HG02970 (cell line): ENCODE data around the gene IL10RB.
"Not testable (repeated sequence)": the region's sequence is repeated elsewhere in the genome, so short reads cannot be mapped to it uniquely, and the experiment has no call there.

Experiments
- ATAC-seq: cut with Tn5 transposase; IDR thresholded peaks from one replicate; pipeline ENCODE4 v1.9.1; 2021; ENCODE audit warnings: mild to moderate bottlenecking, moderate library complexity, moderate number of reproducible peaks; ENCODE audit not compliant: unreplicated experiment, low FRiP score

The IL10RB gene

DNA sequence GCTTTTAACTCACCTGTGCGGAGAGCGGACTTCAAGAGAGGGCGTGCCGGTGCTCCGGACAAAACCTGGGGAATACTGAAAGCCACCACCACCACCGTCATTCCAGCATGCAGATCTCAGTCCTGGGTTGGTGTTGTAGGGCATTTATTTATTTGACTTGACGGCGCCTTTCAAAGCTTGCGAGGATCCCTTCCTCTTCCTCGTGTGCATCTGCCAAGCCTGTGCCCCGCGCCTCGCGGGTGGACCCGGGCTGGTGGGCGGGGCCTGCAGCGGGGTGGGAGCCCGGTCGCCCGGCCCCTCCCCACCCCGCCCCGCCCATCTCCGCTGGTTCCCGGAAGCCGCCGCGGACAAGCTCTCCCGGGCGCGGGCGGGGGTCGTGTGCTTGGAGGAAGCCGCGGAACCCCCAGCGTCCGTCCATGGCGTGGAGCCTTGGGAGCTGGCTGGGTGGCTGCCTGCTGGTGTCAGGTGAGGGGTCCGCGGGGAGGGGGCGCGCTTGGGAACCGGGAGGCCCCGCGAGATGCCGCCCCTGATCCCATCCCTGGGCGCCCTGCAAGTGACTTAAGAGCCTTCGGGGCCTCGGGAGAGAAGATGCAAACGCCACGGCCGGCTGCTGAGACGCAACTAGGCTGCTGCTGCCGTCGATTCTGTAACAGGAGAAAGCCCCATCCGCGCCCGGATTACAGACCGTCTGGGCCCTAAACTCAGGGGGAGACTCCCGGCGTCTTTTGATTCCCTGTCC, at the start of gene IL10RB:
Gene IL10RB, plus strand, starts transcription at position 318 of the 739 bp plus-strand sequence. Its CDS starts 99 bp downstream, at position 417.
- no peak for ATAC-seq

DNA sequence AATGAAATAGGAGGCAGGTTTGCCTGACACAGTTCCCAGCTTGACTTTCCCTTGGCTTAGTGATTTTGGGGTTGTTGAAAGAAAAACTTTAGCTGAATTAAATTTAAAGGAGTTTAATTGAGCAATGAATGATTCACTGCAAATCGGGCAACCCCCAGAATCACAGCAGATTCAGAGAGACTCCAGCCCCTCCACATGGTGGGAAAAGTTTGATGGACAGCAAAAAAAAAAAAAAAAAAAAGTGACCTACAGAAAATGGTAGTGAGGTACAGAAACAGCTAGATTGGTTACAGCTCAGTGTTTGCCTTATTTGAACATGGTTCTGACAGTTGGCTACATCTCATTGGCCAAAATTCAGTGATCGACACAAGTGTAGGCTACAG, 49.0 kb upstream of the IL10RB start:
- ATAC-seq, result no peak

DNA sequence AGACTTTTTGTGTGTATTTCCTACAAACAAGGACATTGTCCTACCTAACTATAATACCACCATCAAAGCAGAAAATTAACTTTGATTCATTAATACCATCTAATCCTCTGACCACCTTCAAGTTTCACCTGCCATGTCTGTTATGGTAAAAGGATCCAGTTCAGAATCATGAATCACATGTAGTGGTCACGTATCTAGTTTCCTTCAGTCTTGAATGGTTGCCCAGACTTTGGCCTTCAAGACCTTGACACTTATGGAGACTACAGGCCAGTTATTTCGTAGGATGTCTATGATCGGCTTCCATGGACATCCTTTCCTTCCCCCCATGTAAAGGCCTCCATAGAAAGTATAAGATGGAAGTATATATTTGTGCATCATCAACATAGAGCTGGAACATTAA, 46.9 kb upstream of the IL10RB start:
- ATAC-seq, result no peak

DNA sequence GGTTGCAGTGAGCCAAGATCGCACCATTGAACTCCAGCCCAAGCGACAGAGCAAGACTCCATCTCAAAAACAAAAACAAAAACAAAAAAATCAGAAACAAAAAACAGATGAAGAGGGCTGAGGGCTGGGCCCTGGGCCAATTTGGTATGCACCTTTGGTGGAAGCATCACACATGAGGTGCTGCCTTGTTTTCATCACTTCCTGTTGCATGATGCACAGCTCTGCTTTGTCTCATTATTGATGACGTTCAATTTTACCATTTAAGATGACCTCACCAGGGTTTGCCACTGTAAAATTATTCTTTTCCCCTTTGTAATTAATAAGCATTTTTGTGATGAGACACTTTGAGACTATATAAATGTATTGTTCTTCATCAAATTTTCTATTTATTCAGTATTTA, 46.2 kb upstream of the IL10RB start:
- ATAC-seq, result no peak

DNA sequence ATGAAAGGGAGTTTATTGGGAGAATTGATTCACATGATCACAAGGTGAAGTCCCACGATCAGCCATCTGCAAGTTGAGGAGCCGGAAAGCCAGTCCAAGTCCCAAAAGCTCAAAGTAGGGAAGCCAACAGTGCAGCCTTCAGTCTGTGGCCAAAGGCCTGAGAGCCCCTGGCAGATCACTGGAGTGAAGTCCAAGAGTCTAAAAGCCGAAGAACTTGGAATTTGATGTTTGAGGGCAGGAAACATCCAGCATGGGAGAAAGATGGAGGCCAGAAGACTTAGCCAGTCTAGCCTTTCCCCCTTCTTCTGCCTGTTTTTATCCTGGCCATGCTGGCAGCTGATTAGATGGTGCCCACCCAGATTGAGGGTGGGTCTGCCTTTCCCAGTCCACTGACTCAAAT, 40.8 kb upstream of the IL10RB start:
- not testable (repeated sequence) for ATAC-seq

DNA sequence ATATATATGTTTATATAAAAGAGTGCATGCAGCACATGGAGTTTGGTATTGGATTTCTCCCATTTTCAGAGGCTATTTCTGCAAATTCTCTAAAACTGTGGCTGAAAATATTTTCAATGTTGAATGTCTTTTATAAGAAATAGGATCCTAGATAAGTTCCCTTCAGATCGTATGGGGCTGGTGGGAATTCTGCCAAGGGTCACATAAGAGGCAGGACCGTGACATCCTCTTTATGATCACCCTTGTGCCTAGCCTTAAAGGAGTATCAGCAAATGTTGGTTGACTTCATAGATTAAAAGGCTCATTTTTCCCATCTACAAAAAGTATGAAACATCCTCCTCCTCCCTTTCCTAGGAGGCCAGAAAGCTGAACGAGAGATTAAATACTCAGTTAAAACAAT, 37.7 kb upstream of the IL10RB start:
- ATAC-seq, result no peak

DNA sequence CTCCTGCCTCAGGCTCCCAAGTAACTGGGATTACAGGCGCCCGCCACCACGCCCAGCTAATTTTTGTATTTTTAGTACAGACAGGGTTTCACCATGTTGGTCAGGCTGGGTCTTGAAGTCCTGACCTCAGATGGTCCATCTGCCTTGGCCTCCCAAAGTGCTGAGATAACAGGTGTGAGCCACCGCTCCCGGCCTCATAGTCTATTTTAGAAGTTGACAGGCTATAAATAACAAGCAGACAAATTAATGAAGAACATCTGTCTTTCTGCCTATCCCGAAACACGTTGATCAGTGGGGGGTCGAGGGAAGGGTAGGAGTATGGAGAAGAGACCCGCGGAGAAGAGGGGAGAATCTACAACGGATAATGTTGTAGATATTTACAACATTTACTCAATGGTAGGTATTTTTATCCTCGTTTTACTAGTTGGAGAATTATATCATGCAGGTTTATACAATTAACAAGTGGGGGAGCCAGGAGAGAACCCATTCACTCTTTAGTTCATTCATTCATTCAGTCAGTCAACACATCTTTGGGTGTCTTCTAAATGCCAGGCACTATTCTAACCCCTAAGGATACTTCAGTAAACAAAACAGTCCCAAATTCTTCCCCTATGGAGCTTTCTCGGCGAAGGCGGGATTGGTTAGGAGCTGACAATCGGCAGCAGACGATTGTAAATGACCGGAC, 36.9 kb upstream of the IL10RB start:
- no peak for ATAC-seq

DNA sequence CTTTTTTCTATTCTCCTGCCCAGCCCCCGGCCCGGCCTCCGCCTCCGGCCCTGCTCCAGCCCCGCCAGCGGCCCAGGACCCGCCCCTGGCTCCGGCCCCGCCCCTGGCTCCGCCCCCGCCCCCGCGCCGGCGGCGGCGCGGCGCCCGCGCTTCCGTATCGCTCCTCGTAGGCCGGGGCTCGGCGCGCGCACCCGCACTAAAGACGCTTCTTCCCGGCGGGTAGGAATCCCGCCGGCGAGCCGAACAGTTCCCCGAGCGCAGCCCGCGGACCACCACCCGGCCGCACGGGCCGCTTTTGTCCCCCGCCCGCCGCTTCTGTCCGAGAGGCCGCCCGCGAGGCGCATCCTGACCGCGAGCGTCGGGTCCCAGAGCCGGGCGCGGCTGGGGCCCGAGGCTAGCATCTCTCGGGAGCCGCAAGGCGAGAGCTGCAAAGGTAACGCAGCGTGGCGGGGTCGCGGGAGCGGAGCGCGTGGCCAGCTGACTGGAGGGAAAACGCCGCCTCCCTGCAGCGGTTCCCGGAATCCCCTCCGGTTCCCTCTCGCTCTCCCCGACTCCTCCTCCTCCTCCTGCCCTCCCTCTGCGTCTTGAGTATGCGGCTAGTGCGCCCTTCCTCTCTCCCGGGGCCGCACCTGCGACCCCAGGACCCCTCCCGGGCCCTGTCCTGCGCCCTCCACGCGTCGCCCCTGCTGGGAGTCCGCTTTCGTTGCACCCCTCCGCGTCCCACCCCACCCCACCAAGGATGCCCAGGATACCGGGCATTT, 36.2 kb upstream of the IL10RB start, which contains the start of gene IFNAR2:
Gene IFNAR2, plus strand, starts transcription at position 155 of the 761 bp plus-strand sequence. CDS start 11,985 bp downstream, outside the sequence.
- ATAC-seq, result peak; percentile 63

DNA sequence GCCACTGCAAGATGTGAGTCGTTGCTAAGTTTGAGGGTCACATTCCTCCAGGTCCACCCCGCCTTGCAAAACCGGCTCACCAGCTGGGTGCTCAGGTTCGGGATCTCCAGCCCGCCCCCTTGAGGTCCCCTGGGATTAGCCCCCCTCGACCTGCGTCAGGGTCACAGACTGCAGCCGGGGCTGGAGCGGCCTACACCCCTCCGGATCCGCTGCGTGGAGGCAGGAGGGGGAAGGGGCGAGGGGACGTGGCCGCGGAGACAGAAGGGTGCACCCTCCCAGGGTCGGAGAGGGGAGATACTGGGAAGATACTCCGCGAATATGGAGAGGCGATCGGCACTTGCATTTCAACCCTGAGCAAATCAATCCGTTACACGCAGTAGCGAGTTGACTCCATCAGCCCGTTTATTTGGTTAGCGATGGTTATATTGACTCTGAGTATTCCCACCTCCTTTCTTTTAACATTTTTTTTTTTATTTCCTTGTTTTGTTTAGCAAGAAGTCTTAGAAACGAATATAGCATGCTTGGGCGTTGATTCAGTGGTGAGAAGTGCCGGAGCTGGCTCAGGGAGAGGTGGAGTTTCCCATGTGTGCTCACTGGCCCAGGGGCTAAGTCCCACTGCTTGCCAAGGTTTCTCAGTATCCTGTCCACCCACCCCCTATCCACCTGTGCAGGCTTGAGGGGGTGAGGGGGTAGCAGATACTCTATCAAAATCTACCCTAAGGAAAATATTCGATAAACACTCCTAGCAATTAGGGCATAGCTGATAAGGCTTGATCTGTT, 35.4 kb upstream of the IL10RB start:
- ATAC-seq, result peak; percentile 16

DNA sequence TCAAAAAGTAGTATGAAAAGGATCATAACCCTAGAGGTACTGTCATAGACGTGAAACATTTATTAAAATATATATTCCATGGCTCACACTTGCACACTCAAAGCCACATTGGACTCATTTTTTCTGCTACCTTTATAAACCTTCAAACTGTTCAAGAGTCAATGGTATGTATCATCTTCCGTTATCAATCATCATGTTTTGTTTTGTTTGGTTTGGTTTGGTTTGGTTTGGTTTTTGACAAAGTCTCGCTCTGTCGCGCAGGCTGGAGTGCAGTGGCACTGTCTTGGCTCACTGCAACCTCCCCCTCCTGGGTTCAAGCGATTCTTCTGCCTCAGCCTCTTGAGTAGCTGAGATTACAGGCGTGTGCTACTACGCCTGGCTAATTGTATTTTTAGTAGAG, 34.6 kb upstream of the IL10RB start:
- ATAC-seq, result no peak

DNA sequence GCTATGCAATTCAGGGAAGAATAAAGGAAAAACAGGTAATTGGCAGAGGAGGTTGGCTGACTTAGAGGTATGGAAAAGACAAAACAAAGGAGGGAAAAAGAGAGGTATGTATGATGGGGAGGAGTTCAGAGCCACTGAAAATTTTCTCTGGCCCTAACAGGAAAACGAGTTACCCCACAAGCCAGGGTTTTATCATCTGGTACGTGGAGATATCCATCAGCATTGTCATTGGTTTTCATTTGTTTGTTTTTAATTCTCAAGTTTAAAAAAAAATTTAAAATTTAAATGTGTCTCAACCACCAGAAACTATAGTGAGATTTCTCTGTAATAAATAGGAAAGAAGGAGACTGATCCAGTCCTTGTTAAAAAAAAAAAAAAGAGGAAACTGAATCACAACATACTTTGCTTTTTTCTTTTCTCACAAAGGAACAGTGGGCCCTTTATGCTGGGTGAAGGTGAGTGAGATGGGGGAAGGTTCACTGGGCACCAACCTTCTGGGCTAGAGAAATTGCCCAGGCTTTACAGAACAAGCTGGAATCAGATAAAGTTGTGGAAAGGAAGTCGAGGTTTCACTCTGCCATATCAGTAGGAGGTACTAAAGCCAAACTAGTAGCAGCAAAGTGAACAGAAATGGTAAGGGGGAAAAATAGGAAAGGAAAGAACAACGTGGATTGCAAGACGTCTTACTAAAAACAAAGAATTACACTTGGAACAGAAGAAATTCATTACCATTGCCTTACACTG, 33.7 kb upstream of the IL10RB start:
- ATAC-seq, result no peak

DNA sequence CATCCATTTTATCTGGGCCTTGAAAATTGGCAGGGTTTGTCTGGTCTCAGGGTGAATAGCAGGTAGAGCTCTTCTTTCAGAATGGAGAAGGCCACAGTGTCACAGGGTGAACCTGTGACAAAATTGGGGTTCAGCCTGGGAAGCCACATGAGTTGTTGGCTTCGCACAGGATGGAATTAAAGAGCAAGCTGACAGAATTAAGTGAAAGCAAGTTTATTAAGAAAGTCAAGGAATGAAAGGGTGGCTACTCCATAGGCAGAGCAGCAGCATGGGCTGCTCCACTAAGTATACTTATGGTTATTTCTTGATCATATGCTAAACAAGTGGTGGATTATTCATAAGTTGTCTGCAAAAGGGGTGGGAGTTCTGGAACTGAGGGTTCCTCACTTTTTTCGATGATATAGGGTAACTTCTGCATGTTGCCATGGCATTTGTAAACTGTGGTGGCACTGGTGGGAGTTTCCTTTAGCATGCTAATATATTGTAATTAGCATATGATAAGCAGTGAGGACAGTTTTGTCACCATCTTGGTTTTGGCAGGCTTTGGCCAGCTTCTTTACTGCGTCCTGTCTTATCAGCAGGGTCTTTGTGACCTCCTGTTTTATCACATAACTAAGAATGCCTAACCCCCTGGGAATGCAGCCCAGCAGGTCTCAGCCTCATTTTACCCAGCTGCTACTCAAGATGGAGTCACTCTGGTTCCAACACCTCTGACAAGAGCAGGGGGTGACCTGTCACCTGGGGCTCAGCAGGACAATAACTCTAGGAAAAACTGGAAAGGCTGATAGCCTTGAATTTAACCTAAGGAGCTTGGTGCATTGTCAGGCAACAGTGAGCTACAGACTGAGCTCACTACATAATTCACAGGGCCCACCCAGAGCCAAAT, 31.3 kb upstream of the IL10RB start:
- ATAC-seq, result no peak

DNA sequence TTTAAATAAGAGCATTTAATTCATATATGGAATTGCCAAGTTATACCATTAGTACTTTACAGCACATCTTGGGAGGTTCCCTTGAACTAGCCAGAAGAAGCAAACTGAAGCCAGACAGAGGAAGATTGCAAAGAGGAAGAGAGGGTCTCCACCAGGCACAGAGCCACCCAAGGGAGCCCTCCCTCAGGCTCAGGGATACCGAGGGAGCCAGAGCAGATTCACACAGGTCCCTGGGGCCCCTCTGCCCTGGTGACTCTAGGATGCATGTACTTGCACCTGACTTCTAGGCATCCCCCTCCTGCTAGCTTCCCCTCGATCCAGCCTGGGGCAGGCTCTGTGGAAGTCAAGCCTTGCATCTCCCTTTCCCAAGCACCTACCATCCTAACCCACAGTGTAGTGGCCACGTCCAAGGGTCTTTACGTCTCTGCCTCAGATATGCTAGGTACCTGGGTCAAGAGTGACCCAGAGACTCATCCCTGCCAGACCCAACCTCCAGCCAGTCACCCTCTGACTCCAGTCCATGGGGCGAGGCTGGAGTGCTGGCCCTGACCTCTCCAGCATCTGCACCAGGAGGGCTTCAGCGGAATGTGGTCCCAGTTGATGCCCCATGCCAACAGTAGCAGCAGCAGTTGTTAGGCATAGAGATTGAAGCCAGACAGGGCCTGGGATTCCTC, 30.0 kb upstream of the IL10RB start:
- no peak for ATAC-seq

DNA sequence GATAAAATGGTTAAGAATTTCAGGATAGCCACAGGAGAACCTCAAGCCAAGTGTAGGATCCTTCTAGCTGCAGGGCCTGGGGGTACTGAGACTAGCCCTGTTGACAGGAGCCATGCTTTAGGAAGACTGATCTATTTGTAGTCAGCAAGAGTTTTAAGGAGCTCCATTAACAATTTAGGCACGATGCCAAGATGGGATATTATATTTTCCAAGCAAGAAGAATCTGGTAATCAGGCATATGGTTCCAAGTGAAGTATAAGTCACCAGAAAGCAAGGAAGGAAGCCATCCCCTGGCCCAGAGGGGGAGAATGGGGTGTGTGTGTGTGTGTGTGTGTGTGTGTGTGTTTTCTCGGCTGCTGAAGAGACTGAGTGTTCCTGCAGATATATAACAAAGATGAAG, 29.4 kb upstream of the IL10RB start:
- no peak for ATAC-seq

DNA sequence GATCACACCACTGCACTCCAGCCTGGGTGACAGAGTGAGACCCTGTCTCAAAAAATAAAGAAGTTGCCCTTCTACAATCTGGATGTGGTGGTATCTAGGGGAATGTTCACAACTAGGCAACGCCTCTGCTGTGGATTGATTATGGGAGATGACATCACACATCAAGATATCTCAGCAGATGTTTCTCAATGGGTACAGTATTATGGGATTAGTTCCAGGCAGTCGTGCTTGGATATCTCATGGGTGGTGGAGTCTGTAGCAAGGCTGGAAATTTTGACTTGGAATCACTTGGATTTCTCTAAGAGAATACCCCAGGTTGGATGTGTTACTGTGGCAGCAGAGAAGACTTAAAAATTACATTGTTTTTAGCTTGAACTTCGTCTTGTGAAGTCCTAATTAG, 28.7 kb upstream of the IL10RB start:
- ATAC-seq, result no peak

DNA sequence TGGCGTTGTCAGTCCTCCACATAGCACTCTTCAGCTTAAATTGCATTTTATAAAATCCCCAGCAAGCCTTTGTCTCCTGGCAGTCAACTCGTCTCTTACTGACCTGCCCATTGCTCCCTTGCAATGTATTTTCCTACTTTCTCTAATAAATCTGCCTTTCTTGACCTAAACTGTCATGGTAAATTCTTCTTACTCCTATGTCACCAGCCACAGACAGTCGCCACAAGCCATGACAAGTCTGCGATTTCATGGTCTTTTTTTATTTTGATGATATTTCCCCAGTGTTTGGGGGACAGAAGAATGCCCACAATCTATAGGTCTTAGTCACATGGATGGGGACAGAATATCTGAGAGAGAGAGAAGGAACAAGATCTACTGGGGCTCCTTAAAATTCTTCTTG, 28.0 kb upstream of the IL10RB start:
- ATAC-seq, result peak; percentile 7

DNA sequence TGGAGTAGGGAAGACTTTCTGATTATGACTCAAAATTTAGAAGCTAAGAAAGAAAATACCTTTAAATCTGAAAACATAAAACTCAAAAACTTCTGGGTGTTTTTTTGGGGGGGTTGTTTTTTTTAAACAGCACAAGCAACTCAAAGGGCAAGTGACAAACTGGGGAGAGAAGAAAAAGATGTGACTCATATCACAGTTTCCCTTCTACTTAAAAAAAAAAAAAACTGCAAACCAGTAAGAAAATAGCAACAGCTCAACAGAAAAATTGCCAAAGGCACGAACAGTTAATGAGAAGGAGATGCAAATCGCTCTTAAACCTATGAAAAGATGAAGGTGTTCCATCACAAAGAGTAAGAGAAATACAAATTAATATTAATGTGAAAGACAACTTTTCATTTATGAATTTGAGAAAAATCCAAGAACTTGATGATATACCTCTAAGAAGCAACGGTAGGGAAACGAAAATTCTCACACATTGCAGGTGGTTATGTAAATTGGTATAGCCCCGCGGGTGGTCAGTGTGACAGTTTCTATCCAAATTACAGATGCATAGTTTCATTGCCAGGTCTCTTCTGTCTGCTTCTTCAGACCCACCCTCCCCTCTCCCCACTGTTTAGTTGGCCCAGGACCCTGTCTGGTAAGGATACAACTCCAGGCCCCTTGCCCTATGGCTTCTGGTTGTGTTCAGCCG, 27.5 kb upstream of the IL10RB start:
- ATAC-seq, result peak; percentile 68
